ENCODE results near the gene DCLK1.

Gene DCLK1

DNA sequence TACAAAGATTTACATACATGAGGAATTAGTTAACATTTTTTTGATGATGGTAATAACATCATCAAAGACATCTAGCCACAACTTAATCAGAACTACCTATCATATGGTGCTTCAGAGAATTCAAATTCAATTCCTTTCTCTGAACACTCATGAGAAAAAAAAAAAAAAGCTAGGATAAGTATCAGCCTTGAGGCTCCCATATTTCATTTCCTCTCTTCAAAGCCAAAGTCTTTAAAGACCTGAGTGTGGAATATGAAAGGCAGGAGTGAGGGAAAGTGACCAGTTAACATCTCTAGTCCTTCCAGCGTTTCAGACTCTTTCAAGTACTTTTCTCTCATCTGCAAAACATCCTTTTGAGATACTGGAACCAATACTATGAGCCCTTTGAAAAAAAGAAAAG, 137.5 kb downstream of the DCLK1 start:
- H3K4me3 ChIP-seq (ENCODE audit: control insufficient read depth, low read depth, low read length), result no peak overlapping the region
- TF ChIP-seq, protein P1, sequence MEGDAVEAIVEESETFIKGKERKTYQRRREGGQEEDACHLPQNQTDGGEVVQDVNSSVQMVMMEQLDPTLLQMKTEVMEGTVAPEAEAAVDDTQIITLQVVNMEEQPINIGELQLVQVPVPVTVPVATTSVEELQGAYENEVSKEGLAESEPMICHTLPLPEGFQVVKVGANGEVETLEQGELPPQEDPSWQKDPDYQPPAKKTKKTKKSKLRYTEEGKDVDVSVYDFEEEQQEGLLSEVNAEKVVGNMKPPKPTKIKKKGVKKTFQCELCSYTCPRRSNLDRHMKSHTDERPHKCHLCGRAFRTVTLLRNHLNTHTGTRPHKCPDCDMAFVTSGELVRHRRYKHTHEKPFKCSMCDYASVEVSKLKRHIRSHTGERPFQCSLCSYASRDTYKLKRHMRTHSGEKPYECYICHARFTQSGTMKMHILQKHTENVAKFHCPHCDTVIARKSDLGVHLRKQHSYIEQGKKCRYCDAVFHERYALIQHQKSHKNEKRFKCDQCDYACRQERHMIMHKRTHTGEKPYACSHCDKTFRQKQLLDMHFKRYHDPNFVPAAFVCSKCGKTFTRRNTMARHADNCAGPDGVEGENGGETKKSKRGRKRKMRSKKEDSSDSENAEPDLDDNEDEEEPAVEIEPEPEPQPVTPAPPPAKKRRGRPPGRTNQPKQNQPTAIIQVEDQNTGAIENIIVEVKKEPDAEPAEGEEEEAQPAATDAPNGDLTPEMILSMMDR (IDR thresholded peaks at IDR 0.05; ENCODE audit: control insufficient read depth, insufficient read depth, low read depth, low read length, missing control alignments), result no peak
- DNase-seq (ENCODE audit: low read depth), result no peak

DNA sequence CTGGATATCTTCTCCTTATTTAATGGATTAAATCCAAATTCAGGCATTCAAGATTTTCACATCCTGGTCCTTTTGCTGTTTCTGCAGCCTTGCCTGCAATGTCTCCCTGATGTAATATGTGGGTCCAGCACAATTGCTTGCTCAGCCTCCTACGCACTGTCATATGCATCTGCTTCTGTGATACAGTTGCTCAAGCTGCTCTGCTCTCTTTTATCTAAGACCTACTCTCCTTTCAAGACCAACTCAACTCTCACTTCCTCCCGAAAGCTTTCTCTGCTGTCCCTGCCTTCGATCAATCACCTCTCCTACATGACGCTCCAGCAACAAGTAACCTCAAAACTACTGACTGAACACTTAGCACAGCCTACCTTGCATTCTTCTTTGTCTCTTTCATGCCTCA, 138.2 kb downstream of the DCLK1 start:
- TF ChIP-seq, protein P1 (IDR thresholded peaks at IDR 0.05; ENCODE audit: control insufficient read depth, insufficient read depth, low read depth, low read length, missing control alignments), result no peak
- no peak for DNase-seq (ENCODE audit: low read depth)
- H3K4me3 ChIP-seq (ENCODE audit: control insufficient read depth, low read depth, low read length), result no peak overlapping the region

DNA sequence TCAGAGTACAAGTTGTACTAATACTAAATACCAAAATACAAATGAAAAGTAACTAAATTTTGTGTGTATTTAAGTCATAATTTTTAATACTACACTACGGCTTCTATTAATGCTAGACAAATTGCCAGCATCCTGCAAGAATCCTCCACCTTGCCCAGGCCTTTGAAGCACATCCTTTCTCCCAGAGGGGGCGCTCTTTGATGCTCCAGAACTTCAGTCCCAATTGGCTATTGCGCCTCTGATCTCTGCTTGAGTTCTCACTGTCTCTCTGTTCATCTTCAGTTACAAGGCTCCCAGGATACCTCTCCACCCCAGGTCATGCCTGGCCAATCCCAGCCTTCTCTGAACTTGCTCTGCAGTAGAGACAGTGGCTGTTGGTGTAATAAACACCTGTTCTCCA, 141.0 kb downstream of the DCLK1 start:
- TF ChIP-seq, protein P1 (IDR thresholded peaks at IDR 0.05; ENCODE audit: control insufficient read depth, insufficient read depth, low read depth, low read length, missing control alignments), result no peak
- no peak for DNase-seq (ENCODE audit: low read depth)

DNA sequence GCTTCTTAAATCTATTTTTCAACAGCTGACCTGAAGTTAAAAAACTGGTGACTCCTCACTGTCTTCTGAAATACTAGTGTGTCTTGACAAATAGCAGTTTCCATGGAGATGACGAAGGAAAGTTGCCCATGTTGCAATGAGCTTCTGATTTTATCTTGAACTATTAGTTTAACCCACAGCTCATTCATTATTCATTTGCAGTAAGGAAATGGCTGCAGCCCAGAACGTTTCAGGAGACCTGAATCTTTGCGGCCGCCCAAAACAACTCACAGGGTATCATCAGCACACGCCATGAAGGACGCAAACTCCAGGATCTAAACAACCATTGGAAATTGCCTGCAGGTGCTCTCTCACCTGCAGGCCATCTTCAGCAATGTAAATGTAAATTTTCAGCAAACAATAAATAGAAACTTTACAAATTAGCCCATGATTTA, 142.5 kb downstream of the DCLK1 start:
- H3K4me3 ChIP-seq (ENCODE audit: control insufficient read depth, low read depth, low read length), result no peak overlapping the region
- TF ChIP-seq, protein P1 (IDR thresholded peaks at IDR 0.05; ENCODE audit: control insufficient read depth, insufficient read depth, low read depth, low read length, missing control alignments), result no peak
- peak; percentile 72 for DNase-seq (ENCODE audit: low read depth)

More for the DNA sequence above, 141.0 kb downstream of the DCLK1 start:
- no peak overlapping the region for H3K4me3 ChIP-seq (ENCODE audit: control insufficient read depth, low read depth, low read length)

DNA sequence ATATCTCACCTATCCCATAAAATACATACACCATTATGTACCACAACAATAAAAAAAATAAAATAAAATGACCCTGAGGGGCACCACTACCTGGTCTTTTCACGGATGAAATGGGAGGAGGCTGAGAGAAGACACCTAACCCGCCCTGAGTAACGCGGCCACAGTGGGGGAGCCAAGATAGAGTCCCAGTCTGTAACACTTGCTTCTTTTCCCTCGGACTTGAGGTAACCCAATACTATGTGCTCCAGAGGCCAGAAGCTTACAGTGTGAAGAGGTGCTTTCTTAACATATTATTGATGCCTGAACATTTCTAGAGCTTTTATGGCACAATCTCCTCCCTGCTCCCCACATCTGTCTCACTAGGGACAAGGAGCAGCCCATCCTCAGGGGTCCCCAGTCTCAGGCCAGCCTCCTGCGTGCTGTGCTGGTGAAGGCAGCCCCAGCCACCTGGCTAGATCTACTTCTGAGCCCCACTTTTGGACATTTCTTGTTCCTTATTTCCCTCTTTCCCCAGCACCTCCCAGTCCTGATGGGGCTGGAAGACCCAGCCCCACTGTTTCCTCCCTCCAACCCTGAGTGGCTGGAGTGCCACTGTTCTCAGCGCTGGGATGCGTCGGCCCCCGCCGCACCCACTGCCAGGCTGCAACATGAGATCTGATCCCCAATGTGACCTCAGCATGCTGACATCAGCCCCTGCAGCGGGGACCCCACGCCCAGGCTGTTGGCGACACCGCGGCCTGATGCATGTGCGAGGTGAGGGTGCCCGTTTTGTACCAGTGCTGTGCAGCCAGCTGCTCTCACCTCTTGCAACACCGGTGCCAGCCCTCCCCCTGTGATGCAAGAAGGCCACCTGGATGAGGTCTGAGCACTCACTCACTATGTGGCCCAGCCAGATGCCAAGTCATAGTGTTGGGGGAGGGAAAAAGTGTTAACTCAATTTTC, 143.3 kb downstream of the DCLK1 start:
- TF ChIP-seq, protein P1 (IDR thresholded peaks at IDR 0.05; ENCODE audit: control insufficient read depth, insufficient read depth, low read depth, low read length, missing control alignments), result no peak
- no peak overlapping the region for H3K4me3 ChIP-seq (ENCODE audit: control insufficient read depth, low read depth, low read length)
- DNase-seq (ENCODE audit: low read depth), result no peak

DNA sequence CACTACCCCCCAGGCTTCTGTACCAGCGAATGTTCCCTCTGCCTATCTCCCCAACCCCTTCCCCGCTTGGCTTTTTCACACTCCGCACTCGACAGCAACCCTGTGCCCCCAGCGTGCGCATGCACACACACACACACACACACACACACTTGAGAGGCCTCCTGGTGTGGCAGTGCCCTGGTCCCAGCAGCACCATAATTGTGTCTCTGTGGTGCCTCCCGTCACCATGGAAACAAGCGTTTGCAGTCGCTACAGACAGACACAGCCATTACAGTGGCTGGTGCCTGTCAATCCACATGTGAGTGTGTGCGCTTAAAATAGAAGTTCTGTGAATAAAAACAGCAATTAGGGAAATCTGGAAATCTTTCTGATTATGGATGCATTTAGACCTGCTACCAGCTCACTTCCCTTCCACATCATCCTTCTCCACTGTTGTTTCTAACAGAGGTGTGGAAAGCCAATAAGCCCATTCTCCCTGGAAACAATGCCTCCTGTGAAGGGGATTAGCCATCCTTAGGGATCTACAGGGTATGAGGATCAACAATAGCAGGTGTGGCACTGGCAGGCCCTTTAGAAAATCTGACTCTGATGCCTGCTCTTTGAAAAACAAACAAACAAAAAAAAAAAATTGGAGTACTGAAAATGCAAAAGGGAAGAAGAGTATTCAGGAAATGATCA, 146.3 kb downstream of the DCLK1 start:
- no peak for DNase-seq (ENCODE audit: low read depth)
- TF ChIP-seq, protein P1 (IDR thresholded peaks at IDR 0.05; ENCODE audit: control insufficient read depth, insufficient read depth, low read depth, low read length, missing control alignments), result no peak
- no peak overlapping the region for H3K4me3 ChIP-seq (ENCODE audit: control insufficient read depth, low read depth, low read length)

Measured in AG09309 (cell line).